Measurements from ENCODE around the gene TCP11L2. TPM values are rescaled to one million over a fixed set of nuclear protein-coding genes. Genes with fewer than 3 reads are reported as not detected.
A peak's percentile ranks its signal among the peaks of the same experiment; 100 is the strongest.

TCP11L2 gene
- 33.2 TPM for polyA plus RNA-seq (2013)

DNA sequence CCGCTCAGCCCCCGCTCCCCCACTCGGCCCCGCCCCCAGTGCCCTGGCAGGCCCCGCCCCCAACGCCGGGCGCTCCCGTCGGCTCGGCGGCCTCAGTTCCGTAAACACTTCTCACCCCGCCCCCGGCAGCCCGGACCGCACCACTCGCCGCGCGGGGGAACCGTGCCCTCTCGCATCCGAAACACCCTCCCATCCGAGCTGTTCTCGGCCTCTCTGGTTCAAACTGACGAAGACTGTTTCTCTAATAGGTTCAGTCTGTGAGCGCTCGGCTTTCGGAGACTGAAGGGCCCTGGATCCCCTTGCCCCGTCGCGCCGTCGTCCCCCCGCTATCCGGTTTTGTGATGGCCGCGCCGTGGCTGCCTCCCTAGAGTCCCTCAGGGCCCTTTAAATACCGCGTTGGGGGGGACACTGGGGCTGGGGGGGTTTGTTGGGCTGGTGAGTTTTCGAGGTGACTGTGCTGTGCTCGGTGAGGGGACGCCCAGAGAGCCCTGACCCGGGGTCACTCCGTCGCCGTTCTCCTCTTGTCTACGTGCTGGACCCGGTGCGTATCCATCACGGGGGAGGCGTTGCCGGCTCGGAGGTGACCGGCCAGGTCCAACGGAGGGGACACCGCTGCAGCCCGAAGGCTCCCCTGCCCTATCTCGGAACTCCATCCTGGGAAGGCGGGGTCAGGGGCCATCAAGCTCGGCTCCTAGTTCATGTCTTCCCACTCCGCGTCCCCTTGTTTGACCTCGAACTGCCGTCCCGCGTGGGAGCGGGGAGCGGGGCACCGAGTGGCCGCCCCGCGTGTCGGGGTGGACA lies at the start of gene TCP11L2:
Gene TCP11L2, plus strand, starts transcription at position 333 of the 801 bp plus-strand sequence. CDS start 8,343 bp downstream, outside the sequence.
- H3K4me1 ChIP-seq (ENCODE audit: control extremely low read depth in 1 of 4, control insufficient read depth in 4 of 4, insufficient read depth in 4 of 4, low read length in 3 of 4) = peaks cover 20 to 48% (median 36%) of the 10 kb centered on the region in 4 experiments
- no peaks in the 10 kb centered on the region for H3K27me3 ChIP-seq (replicated peaks in 2 of 5; ENCODE audit: control insufficient read depth in 4 of 5, insufficient read depth in 5 of 5, low read length in 4 of 5)
- peak within 1 kb of the TSS; percentile 85 to 98 (median 93) for H3K4me3 ChIP-seq (ENCODE audit: control insufficient read depth in 1 of 7, extremely low read depth in 1 of 7, insufficient read depth in 4 of 7, low read depth in 2 of 7, low read length in 6 of 7)
- ChIA-PET CTCF (interaction anchor here (1.4 to 2.5 kb wide), 4 partner anchors 10 to 76 kb away, joined by 3 to 13 read pairs (median 6); no protein-coding TSS in a partner anchor), POLR2A (interaction anchor here (1.1 kb wide), 1 partner anchor 55 kb away, joined by 5 read pairs; the partner anchor contains the start of gene POLR3B)
- H3K36me3 ChIP-seq (ENCODE audit: control insufficient read depth in 4 of 4, insufficient read depth in 4 of 4, low read length in 3 of 4) = peaks cover 0 to 13% (median 4%) of the 10 kb centered on the region in 4 experiments
- 0% methylated on average over 58 of the region's 76 CpGs for WGBS (ENCODE audit: insufficient coverage)
- H3K9me3 ChIP-seq (ENCODE audit: control extremely low read depth in 1 of 5, control insufficient read depth in 4 of 5, insufficient read depth in 2 of 5, low read depth in 1 of 5, low read length in 4 of 5) = no peaks in the 10 kb centered on the region
- DNase-seq = peak; percentile 83 to 91 (median 88)
- H3K27ac ChIP-seq (ENCODE audit: insufficient read depth in 1 of 2, low read depth in 1 of 2, low read length in 2 of 2, poor library complexity in 1 of 2, severe bottlenecking in 2 of 2) = peak within 1 kb of the TSS; percentile 99

DNA sequence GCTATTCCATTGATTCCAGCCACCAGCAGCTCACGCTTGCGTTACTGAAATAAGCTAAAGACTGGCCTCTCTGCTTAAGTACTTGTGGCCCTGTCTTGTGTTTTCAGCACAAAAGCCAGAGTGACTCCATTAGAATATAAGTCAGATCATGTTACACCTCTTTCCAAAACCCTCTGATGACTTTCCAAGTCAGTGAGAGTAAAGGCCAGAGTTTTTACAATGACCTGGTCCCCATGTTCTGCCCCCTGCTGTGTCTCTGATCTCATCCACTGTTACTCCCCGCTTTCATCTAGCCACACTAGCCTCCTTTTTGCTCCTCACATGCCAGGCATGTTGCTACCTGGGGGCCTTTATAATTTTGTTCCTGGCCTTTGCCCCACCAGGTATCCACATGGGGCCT lies 47.8 kb upstream of the TCP11L2 start:
- no peak for DNase-seq
- no peak overlapping the region for H3K4me3 ChIP-seq (ENCODE audit: control insufficient read depth in 1 of 7, extremely low read depth in 1 of 7, insufficient read depth in 4 of 7, low read depth in 2 of 7, low read length in 6 of 7)
- POLR2A ChIA-PET = no interaction called here
- WGBS (ENCODE audit: insufficient coverage) = 98% methylated on average over 3 of the region's 3 CpGs
- H3K27me3 ChIP-seq (replicated peaks in 2 of 5; ENCODE audit: control insufficient read depth in 4 of 5, insufficient read depth in 5 of 5, low read length in 4 of 5) = peaks cover 0 to 7% (median 0%) of the 10 kb centered on the region in 5 experiments
- H3K36me3 ChIP-seq (ENCODE audit: control insufficient read depth in 4 of 4, insufficient read depth in 4 of 4, low read length in 3 of 4) = no peaks in the 10 kb centered on the region
- peaks cover 0 to 2% (median 0%) of the 10 kb centered on the region in 5 experiments for H3K9me3 ChIP-seq (ENCODE audit: control extremely low read depth in 1 of 5, control insufficient read depth in 4 of 5, insufficient read depth in 2 of 5, low read depth in 1 of 5, low read length in 4 of 5)
- CTCF ChIA-PET = interaction anchor here (1.2 kb wide), 1 partner anchor 28 kb away, joined by 4 read pairs; no protein-coding TSS in a partner anchor
- no peak overlapping the region for H3K27ac ChIP-seq (ENCODE audit: insufficient read depth in 1 of 2, low read depth in 1 of 2, low read length in 2 of 2, poor library complexity in 1 of 2, severe bottlenecking in 2 of 2)
- H3K4me1 ChIP-seq (ENCODE audit: control extremely low read depth in 1 of 4, control insufficient read depth in 4 of 4, insufficient read depth in 4 of 4, low read length in 3 of 4) = no peaks in the 10 kb centered on the region

DNA sequence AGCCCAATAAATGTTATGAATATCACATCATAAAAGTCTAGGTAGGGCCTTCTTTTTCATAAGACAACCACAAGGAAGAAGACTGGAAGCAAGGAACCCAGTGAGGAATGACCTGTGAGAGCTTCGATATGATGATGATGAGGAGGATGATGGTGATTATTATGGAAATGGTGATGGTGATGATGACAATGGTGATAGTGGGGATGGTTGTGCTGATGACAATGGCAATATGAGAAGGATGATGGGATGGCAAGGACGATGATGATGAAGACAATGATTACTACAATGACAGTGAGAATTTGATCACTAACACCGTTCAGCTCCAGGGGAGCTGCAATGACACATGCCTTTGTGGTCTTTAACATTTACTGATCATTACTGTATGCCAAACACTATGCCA lies 47.0 kb upstream of the TCP11L2 start:
- ChIA-PET CTCF (no interaction called here), POLR2A (no interaction called here)
- DNase-seq = no peak
- peaks cover 0 to 2% (median 0%) of the 10 kb centered on the region in 5 experiments for H3K9me3 ChIP-seq (ENCODE audit: control extremely low read depth in 1 of 5, control insufficient read depth in 4 of 5, insufficient read depth in 2 of 5, low read depth in 1 of 5, low read length in 4 of 5)
- no peaks in the 10 kb centered on the region for H3K4me1 ChIP-seq (ENCODE audit: control extremely low read depth in 1 of 4, control insufficient read depth in 4 of 4, insufficient read depth in 4 of 4, low read length in 3 of 4)
- no peaks in the 10 kb centered on the region for H3K36me3 ChIP-seq (ENCODE audit: control insufficient read depth in 4 of 4, insufficient read depth in 4 of 4, low read length in 3 of 4)
- no peak overlapping the region for H3K4me3 ChIP-seq (ENCODE audit: control insufficient read depth in 1 of 7, extremely low read depth in 1 of 7, insufficient read depth in 4 of 7, low read depth in 2 of 7, low read length in 6 of 7)
- peaks cover 0 to 2% (median 0%) of the 10 kb centered on the region in 5 experiments for H3K27me3 ChIP-seq (replicated peaks in 2 of 5; ENCODE audit: control insufficient read depth in 4 of 5, insufficient read depth in 5 of 5, low read length in 4 of 5)
- WGBS (ENCODE audit: insufficient coverage) = 100% methylated on average over 3 of the region's 3 CpGs
- no peak overlapping the region for H3K27ac ChIP-seq (ENCODE audit: insufficient read depth in 1 of 2, low read depth in 1 of 2, low read length in 2 of 2, poor library complexity in 1 of 2, severe bottlenecking in 2 of 2)

DNA sequence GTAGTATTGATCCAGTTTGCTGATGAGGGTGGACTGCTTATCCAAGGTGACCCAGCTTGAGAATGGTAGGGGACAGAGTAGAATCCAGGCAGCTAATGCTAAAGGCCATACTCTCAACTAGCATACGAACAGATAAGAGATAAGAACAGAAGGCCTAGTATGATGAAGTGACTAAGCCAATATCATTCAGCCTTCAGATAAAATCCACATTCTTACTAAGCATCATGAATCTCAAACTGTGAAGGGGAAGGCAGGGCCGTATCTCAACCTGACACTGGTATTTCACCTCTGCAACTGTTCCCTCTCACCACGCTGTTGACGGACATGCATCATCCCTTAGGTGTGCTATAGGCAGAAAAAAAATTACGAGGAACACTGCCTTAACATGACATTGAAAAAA lies 46.6 kb upstream of the TCP11L2 start:
- CTCF ChIA-PET = no interaction called here
- POLR2A ChIA-PET = no interaction called here
- Histone ChIP-seq H3K9me3 (ENCODE audit: control extremely low read depth in 1 of 5, control insufficient read depth in 4 of 5, insufficient read depth in 2 of 5, low read depth in 1 of 5, low read length in 4 of 5) (peaks cover 0 to 2% (median 0%) of the 10 kb centered on the region in 5 experiments), H3K27ac (ENCODE audit: insufficient read depth in 1 of 2, low read depth in 1 of 2, low read length in 2 of 2, poor library complexity in 1 of 2, severe bottlenecking in 2 of 2) (no peak overlapping the region), H3K4me3 (ENCODE audit: control insufficient read depth in 1 of 7, extremely low read depth in 1 of 7, insufficient read depth in 4 of 7, low read depth in 2 of 7, low read length in 6 of 7) (no peak overlapping the region), H3K4me1 (ENCODE audit: control extremely low read depth in 1 of 4, control insufficient read depth in 4 of 4, insufficient read depth in 4 of 4, low read length in 3 of 4) (no peaks in the 10 kb centered on the region), H3K27me3 (replicated peaks in 2 of 5; ENCODE audit: control insufficient read depth in 4 of 5, insufficient read depth in 5 of 5, low read length in 4 of 5) (peaks cover 0 to 2% (median 0%) of the 10 kb centered on the region in 5 experiments), H3K36me3 (ENCODE audit: control insufficient read depth in 4 of 4, insufficient read depth in 4 of 4, low read length in 3 of 4) (no peaks in the 10 kb centered on the region)
- DNase-seq = no peak
- 95% methylated on average over 4 of the region's 5 CpGs for WGBS (ENCODE audit: insufficient coverage)

DNA sequence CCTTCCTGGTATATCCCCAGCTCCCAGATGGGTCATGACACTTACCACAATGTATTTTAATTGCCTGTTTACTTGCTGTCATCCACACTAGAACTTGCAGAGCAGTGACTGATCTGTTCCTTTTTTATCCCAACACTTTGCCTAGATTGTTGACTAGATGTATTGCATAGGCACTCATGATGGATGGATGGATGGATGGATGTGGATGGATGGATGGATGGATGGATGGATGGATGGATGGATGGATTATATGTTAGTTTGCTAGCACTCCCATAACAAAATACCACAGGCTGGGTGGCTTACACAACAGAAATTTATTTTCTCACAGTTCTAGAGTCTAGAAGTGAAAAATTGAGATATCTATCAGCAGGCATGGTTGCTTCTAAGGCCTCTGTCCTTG lies 46.0 kb upstream of the TCP11L2 start:
- no peak for DNase-seq
- CTCF ChIA-PET = interaction anchor here (1.2 kb wide), 1 partner anchor 33 kb away, joined by 3 read pairs; no protein-coding TSS in a partner anchor
- Histone ChIP-seq H3K4me1 (ENCODE audit: control extremely low read depth in 1 of 4, control insufficient read depth in 4 of 4, insufficient read depth in 4 of 4, low read length in 3 of 4) (no peaks in the 10 kb centered on the region), H3K27ac (ENCODE audit: insufficient read depth in 1 of 2, low read depth in 1 of 2, low read length in 2 of 2, poor library complexity in 1 of 2, severe bottlenecking in 2 of 2) (no peak overlapping the region), H3K27me3 (replicated peaks in 2 of 5; ENCODE audit: control insufficient read depth in 4 of 5, insufficient read depth in 5 of 5, low read length in 4 of 5) (peaks cover 0 to 2% (median 0%) of the 10 kb centered on the region in 5 experiments), H3K4me3 (ENCODE audit: control insufficient read depth in 1 of 7, extremely low read depth in 1 of 7, insufficient read depth in 4 of 7, low read depth in 2 of 7, low read length in 6 of 7) (no peak overlapping the region), H3K36me3 (ENCODE audit: control insufficient read depth in 4 of 4, insufficient read depth in 4 of 4, low read length in 3 of 4) (no peaks in the 10 kb centered on the region), H3K9me3 (ENCODE audit: control extremely low read depth in 1 of 5, control insufficient read depth in 4 of 5, insufficient read depth in 2 of 5, low read depth in 1 of 5, low read length in 4 of 5) (peaks cover 0 to 2% (median 0%) of the 10 kb centered on the region in 5 experiments)
- POLR2A ChIA-PET = no interaction called here

DNA sequence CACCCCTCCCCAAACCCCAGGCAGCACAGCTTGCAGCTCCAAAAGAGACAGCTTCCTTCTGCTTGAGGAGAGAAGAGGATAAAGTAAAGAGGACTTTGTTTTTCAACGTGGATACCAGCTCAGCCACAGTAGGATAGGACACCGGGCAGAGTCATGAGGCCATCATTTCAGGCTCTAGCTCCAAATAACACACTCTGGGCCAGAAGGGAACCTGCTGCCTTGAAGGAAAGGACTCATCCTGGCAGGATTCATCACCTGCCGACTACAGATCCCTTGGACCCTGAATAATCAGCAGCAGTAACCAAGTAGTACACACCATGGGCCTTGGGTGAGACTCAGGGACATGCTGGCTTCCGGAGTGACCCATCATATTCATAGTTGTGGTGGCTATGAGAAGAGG lies 44.3 kb upstream of the TCP11L2 start:
- no peak for DNase-seq
- H3K36me3 ChIP-seq (ENCODE audit: control insufficient read depth in 4 of 4, insufficient read depth in 4 of 4, low read length in 3 of 4) = no peaks in the 10 kb centered on the region
- no peaks in the 10 kb centered on the region for H3K4me1 ChIP-seq (ENCODE audit: control extremely low read depth in 1 of 4, control insufficient read depth in 4 of 4, insufficient read depth in 4 of 4, low read length in 3 of 4)
- peaks cover 0 to 2% (median 0%) of the 10 kb centered on the region in 5 experiments for H3K27me3 ChIP-seq (replicated peaks in 2 of 5; ENCODE audit: control insufficient read depth in 4 of 5, insufficient read depth in 5 of 5, low read length in 4 of 5)
- WGBS (ENCODE audit: insufficient coverage) = 71% methylated on average over 4 of the region's 4 CpGs
- no peak overlapping the region for H3K4me3 ChIP-seq (ENCODE audit: control insufficient read depth in 1 of 7, extremely low read depth in 1 of 7, insufficient read depth in 4 of 7, low read depth in 2 of 7, low read length in 6 of 7)
- peaks cover 0 to 2% (median 0%) of the 10 kb centered on the region in 5 experiments for H3K9me3 ChIP-seq (ENCODE audit: control extremely low read depth in 1 of 5, control insufficient read depth in 4 of 5, insufficient read depth in 2 of 5, low read depth in 1 of 5, low read length in 4 of 5)
- CTCF ChIA-PET = interaction anchor here (1.0 to 2.0 kb wide), 2 partner anchors 25 to 37 kb away, joined by 3 to 6 read pairs; no protein-coding TSS in a partner anchor
- POLR2A ChIA-PET = no interaction called here
- H3K27ac ChIP-seq (ENCODE audit: insufficient read depth in 1 of 2, low read depth in 1 of 2, low read length in 2 of 2, poor library complexity in 1 of 2, severe bottlenecking in 2 of 2) = no peak overlapping the region

DNA sequence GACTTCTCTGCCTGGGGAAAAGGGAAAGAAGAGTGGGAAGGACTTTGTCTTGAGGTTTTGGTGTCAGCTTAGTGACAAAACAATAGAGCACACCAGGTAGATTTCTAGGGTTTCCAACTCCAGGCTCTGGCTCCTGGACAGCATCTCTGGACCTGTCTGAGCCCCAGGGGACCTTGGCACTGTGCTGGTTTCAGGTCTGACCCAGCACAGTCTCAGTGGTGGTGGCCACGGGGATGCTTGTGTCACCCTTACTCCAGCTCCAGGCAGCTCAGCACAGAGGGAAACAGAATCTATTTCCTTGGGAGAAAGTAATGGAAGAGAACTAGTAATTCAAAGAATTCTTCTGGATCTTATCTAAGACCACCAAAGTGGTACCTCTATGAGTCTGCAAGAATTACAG lies 43.6 kb upstream of the TCP11L2 start:
- Histone ChIP-seq H3K9me3 (ENCODE audit: control extremely low read depth in 1 of 5, control insufficient read depth in 4 of 5, insufficient read depth in 2 of 5, low read depth in 1 of 5, low read length in 4 of 5) (peaks cover 0 to 2% (median 0%) of the 10 kb centered on the region in 5 experiments), H3K27ac (ENCODE audit: insufficient read depth in 1 of 2, low read depth in 1 of 2, low read length in 2 of 2, poor library complexity in 1 of 2, severe bottlenecking in 2 of 2) (no peak overlapping the region), H3K4me1 (ENCODE audit: control extremely low read depth in 1 of 4, control insufficient read depth in 4 of 4, insufficient read depth in 4 of 4, low read length in 3 of 4) (no peaks in the 10 kb centered on the region), H3K27me3 (replicated peaks in 2 of 5; ENCODE audit: control insufficient read depth in 4 of 5, insufficient read depth in 5 of 5, low read length in 4 of 5) (no peaks in the 10 kb centered on the region), H3K4me3 (ENCODE audit: control insufficient read depth in 1 of 7, extremely low read depth in 1 of 7, insufficient read depth in 4 of 7, low read depth in 2 of 7, low read length in 6 of 7) (no peak overlapping the region), H3K36me3 (ENCODE audit: control insufficient read depth in 4 of 4, insufficient read depth in 4 of 4, low read length in 3 of 4) (no peaks in the 10 kb centered on the region)
- ChIA-PET POLR2A (no interaction called here), CTCF (interaction anchor here (2.0 kb wide), 1 partner anchor 24 kb away, joined by 6 read pairs; no protein-coding TSS in a partner anchor)
- DNase-seq = no peak
- 83% methylated on average over 1 of the region's 1 CpG for WGBS (ENCODE audit: insufficient coverage)
